Esophagus squamous epithelium (tissue), 5 donors: ENCODE results near the gene WDPCP. TPM values are rescaled to one million over a fixed set of nuclear protein-coding genes. Genes with fewer than 3 reads are reported as not detected.

Experiments
- DNase-seq: peaks from one replicate; lab custom pipeline; 2025; lab: John Stamatoyannopoulos, UW
- H3K27ac ChIP-seq, 4 donors: fragments of 200-600 bp; sonication (generic); one replicate each; pipeline ENCODE4 v1.5.1; 2016 to 2019; ENCODE audit warnings: mild to moderate bottlenecking in 1 of 4
- H3K27me3 ChIP-seq, 4 donors: fragments of 200-600 bp; sonication (generic); 1 replicate in 3 of 4; 2 replicates in 1 of 4; pipeline versions ENCODE4 v1.5.1 to v1.6.0; 2017 to 2021; ENCODE audit warnings: antibody characterized with exemption in 1 of 4
- H3K36me3 ChIP-seq, 3 donors: fragments of 200-600 bp; sonication (generic); one replicate each; pipeline ENCODE4 v1.5.1; 2016 to 2019
- H3K4me1 ChIP-seq, 3 donors: fragments of 200-600 bp; sonication (generic); one replicate each; pipeline ENCODE4 v1.5.1; 2017 to 2019
- H3K4me3 ChIP-seq, 4 donors: fragments of 200-600 bp; sonication (generic); 1 replicate in 3 of 4; 2 replicates in 1 of 4; pipeline ENCODE4 v1.5.1; 2016 to 2019; ENCODE audit warnings: mild to moderate bottlenecking in 2 of 4, moderate library complexity in 1 of 4
- H3K9me3 ChIP-seq, 3 donors: fragments of 200-600 bp; sonication (generic); one replicate each; pipeline ENCODE4 v1.5.1; 2016 to 2019
- POLR2A ChIP-seq, 4 donors: fragments of 450-650 bp; IDR thresholded peaks; one replicate each; pipeline ENCODE4 v1.6.1; 2017; ENCODE audit warnings: antibody characterized with exemption in 4 of 4, mild to moderate bottlenecking in 4 of 4, moderate library complexity in 3 of 4
- WGBS, 2 donors: methylation state at CpG; one replicate each; pipeline ENCODE4 v1.1.5; 2018; 5-methylcytosine and 5-hydroxymethylcytosine counted together
- intact Hi-C: fragments of 100-400 bp; cut with DNase I; formaldehyde crosslinking; loops from one replicate; pipeline ENCODE4 v1.15.0; 2022
- total RNA-seq, 4 donors: library from RNA; depleted of rRNA; stranded (reverse); fragments of >200 nt; gene quantifications; one replicate each; pipeline ENCODE4 v1.1.0, GENCODE V29; 2016
- TF ChIP-seq, protein P1 (sequence below), 6 experiments: fragments of 450-650 bp in 4 of 6; fragments of 200-600 bp in 2 of 6; sonication (generic) in 2 of 6; IDR thresholded peaks; one replicate each; pipeline ENCODE4 v1.5.1; 2016 to 2019; ENCODE audit warnings: antibody characterized with exemption in 6 of 6, mild to moderate bottlenecking in 4 of 6, moderate library complexity in 4 of 6
- donor health status: DM: yes; HTN: yes; CAD: no.

The WDPCP gene
- total RNA-seq, 4 donors from 2014 or later: 3.0 to 9.7 (median 3.8) TPM

DNA sequence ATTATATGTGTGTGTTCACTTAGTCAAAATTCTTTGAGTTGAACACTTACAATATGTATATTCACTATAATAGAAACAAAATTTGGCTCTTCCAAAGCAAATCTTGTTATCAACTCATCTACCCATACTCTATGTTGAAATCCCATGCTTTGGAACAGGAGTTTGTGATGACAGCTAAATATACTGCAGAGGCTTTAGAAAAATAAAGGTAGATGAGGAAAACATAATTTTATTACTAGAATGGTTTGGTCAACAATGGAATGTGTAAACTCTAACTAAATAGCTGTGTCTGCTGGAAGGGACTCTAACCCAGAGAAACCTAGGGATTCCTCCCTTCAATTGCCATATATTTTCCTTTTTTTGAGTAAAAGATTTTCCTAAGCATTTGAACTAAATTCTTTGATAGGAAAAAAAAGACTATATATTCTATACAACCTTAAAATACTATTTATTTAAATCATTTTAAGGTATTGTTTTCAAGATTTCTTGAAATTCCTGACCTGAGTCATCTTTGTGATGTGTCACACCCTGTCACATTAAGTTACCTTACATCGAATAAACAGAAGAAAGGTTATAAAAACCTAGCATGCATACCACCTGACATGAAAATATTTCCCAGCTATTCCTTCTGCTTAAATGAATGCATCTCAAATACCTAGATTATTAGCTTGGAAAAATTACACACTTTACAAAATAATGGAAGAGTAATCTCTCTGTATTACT lies 362.2 kb downstream of the WDPCP start:
- no peaks in the 10 kb centered on the region for H3K9me3 ChIP-seq
- no peak overlapping the region for H3K27ac ChIP-seq
- peaks cover 0 to 4% (median 0%) of the 10 kb centered on the region in 3 donors for H3K4me1 ChIP-seq
- no peak for DNase-seq
- intact Hi-C loops: no loop called here
- H3K36me3 ChIP-seq: no peaks in the 10 kb centered on the region
- H3K4me3 ChIP-seq: no peak overlapping the region
- no peak for TF ChIP-seq POLR2A (IDR thresholded peaks at IDR 0.05)
- TF ChIP-seq, protein P1, sequence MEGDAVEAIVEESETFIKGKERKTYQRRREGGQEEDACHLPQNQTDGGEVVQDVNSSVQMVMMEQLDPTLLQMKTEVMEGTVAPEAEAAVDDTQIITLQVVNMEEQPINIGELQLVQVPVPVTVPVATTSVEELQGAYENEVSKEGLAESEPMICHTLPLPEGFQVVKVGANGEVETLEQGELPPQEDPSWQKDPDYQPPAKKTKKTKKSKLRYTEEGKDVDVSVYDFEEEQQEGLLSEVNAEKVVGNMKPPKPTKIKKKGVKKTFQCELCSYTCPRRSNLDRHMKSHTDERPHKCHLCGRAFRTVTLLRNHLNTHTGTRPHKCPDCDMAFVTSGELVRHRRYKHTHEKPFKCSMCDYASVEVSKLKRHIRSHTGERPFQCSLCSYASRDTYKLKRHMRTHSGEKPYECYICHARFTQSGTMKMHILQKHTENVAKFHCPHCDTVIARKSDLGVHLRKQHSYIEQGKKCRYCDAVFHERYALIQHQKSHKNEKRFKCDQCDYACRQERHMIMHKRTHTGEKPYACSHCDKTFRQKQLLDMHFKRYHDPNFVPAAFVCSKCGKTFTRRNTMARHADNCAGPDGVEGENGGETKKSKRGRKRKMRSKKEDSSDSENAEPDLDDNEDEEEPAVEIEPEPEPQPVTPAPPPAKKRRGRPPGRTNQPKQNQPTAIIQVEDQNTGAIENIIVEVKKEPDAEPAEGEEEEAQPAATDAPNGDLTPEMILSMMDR (IDR thresholded peaks at IDR 0.05): no peak
- whole genome bisulfite sequencing, 2 donors: 31 to 38% methylated on average over 1 of the region's 1 CpG
- no peaks in the 10 kb centered on the region for H3K27me3 ChIP-seq

DNA sequence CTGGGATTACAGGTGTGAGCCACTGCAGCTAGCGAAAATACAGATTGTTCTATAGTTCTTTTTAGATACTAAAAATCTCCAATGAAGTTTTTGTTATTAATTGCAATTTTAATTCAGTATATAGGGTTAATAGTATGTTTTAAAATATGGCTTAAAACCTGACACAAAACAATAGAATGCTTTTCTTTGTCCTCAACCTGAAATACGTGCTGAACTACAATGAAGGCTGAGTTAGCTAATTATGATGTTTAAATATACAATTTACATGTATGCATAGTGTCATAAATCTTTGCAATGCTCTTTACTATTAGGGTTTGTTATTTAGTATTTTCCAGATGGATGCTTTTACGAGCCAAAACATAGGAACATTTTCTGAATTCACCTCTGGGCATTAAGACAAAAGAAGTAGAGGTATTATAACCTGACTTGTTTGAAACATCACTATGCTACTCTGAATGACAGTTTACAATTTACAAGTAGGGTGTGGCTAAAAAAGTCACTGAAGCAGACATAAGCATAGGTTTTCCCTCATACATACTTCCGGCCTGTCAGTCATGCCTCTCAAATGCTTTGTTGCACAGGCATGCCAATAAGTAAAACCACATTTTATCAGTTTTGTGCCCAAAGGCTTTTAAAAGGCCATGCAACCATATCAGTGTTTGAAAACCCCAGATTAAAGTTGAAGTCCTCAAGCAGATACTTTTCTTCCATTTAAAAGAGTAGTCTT lies 369.3 kb downstream of the WDPCP start:
- Histone ChIP-seq H3K27me3 (no peaks in the 10 kb centered on the region), H3K9me3 (no peaks in the 10 kb centered on the region), H3K4me3 (no peak overlapping the region), H3K4me1 (peaks cover 0 to 8% (median 0%) of the 10 kb centered on the region in 3 donors), H3K27ac (no peak overlapping the region), H3K36me3 (no peaks in the 10 kb centered on the region)
- WGBS, 2 donors: 46 to 59% methylated on average over 4 of the region's 4 CpGs
- no peak for TF ChIP-seq POLR2A (IDR thresholded peaks at IDR 0.05)
- TF ChIP-seq, protein P1 (IDR thresholded peaks at IDR 0.05): no peak
- intact Hi-C loops: no loop called here
- DNase-seq: no peak

DNA sequence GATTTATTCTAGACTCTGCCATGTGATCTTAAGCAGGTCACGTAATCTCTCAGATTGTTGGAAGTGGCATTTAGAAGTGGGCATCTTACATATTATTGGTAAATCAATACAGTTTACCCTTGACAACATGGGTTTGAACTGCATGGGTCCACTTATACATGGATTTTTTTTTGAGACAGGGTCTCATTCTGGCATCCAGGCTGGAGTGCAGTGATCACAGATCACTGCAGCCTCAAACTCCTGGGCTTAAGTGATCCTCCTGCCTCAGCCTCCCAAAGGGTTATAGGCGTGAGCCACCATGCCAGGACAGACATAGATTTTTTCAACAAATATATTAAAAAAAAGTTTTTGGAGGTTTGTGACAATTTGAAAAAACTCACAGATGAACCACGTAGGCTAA lies 393.0 kb downstream of the WDPCP start:
- Histone ChIP-seq H3K4me1 (no peaks in the 10 kb centered on the region), H3K27ac (no peak overlapping the region), H3K36me3 (no peaks in the 10 kb centered on the region), H3K4me3 (no peak overlapping the region), H3K27me3 (no peaks in the 10 kb centered on the region), H3K9me3 (no peaks in the 10 kb centered on the region)
- TF ChIP-seq, protein P1 (IDR thresholded peaks at IDR 0.05): no peak
- TF ChIP-seq POLR2A (IDR thresholded peaks at IDR 0.05): no peak
- DNase-seq: no peak
- 86 to 94% methylated on average over 2 to 3 of the region's 3 CpGs for WGBS, 2 donors
- intact Hi-C loops: no loop called here

DNA sequence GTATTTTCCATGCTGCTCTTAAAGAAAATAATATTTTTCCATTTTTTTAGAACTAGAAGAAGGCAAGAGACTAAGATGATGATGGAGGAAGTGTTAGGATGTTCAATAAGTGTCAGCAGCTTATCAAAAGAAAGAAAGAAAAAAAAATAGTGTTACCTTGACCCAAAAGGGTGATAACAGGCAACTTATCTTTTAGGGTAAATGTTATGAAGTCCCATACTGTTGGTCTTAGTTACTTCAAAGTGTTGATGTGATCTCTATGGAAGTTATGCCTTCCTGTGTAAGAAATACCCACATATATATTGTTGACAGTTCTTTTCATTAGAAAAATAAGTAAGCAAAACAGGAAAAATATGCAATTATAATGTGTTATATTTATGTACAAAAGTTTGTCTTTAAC lies 394.1 kb downstream of the WDPCP start:
- Histone ChIP-seq H3K27ac (no peak overlapping the region), H3K9me3 (no peaks in the 10 kb centered on the region), H3K27me3 (no peaks in the 10 kb centered on the region), H3K4me1 (no peaks in the 10 kb centered on the region), H3K4me3 (no peak overlapping the region), H3K36me3 (no peaks in the 10 kb centered on the region)
- intact Hi-C loops: no loop called here
- no peak for DNase-seq
- no peak for TF ChIP-seq POLR2A (IDR thresholded peaks at IDR 0.05)
- TF ChIP-seq, protein P1 (IDR thresholded peaks at IDR 0.05): no peak
